SJCRH30 (cell line): Measurements from ENCODE around the gene SLC28A2. TPM values are rescaled to one million over a fixed set of nuclear protein-coding genes. Genes with fewer than 3 reads are reported as not detected.

Experiments
- DNase-seq, 2 experiments: peaks; one replicate each; pipeline ENCODE4 v3.0.0-alpha.2; 2015 to 2020
- H3K27ac ChIP-seq: fragments of 250-450 bp; sonication (Bioruptor Pico); 2 replicates; pipeline ENCODE4 v1.5.1; 2020; ENCODE audit warnings: mild to moderate bottlenecking, moderate library complexity
- H3K27me3 ChIP-seq: fragments of 250-450 bp; sonication (Bioruptor Pico); 2 replicates; pipeline ENCODE4 v1.5.1; 2020; ENCODE audit warnings: mild to moderate bottlenecking, moderate library complexity
- H3K36me3 ChIP-seq: fragments of 250-450 bp; sonication (Bioruptor Pico); 2 replicates; pipeline ENCODE4 v1.5.1; 2020; ENCODE audit warnings: mild to moderate bottlenecking, moderate library complexity
- H3K4me1 ChIP-seq: fragments of 250-450 bp; sonication (Bioruptor Pico); 2 replicates; pipeline ENCODE4 v1.5.1; 2020; ENCODE audit warnings: mild to moderate bottlenecking, moderate library complexity
- H3K4me3 ChIP-seq: fragments of 250-450 bp; sonication (Bioruptor Pico); 2 replicates; pipeline ENCODE4 v1.5.1; 2020; ENCODE audit warnings: mild to moderate bottlenecking, moderate library complexity
- H3K9me3 ChIP-seq: fragments of 250-450 bp; sonication (Bioruptor Pico); replicated peaks from 2 replicates; pipeline ENCODE4 v1.5.1; 2020; ENCODE audit warnings: mild to moderate bottlenecking, moderate library complexity
- total RNA-seq: library from RNA; depleted of rRNA; stranded (reverse); fragments of >200 nt; shearing (Covaris generic); gene quantifications from 2 replicates; pipeline ENCODE4 v1.2.3, GENCODE V29; 2014; rRNA removed

Gene SLC28A2, protein sequence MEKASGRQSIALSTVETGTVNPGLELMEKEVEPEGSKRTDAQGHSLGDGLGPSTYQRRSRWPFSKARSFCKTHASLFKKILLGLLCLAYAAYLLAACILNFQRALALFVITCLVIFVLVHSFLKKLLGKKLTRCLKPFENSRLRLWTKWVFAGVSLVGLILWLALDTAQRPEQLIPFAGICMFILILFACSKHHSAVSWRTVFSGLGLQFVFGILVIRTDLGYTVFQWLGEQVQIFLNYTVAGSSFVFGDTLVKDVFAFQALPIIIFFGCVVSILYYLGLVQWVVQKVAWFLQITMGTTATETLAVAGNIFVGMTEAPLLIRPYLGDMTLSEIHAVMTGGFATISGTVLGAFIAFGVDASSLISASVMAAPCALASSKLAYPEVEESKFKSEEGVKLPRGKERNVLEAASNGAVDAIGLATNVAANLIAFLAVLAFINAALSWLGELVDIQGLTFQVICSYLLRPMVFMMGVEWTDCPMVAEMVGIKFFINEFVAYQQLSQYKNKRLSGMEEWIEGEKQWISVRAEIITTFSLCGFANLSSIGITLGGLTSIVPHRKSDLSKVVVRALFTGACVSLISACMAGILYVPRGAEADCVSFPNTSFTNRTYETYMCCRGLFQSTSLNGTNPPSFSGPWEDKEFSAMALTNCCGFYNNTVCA
- total RNA-seq = not detected in 2 replicates

DNA sequence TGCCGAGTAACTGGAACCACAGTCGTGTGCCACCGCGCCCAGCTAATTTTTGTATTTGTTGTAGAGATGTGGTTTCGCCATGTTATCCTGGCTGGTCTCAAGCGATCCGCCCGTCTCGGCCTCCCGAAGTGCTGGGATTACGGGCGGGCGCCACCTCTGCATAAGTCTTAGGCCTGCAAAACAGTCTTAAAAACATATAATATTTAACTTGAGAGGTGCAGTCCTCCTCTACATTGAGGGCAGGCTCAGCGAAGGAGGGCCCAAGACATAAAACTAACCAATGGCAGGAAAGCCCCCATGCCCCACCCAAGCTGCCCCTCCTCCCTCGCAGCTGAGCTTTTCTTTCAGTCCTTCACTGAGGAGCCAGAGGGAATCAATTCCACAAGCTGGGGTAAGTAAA lies at the start of gene SLC28A2:
TSS of gene SLC28A2 (plus strand) at position 347 of the 400 bp plus-strand sequence. CDS start 982 bp downstream, outside the sequence.
- H3K27me3 ChIP-seq = no peaks in the 10 kb centered on the region
- no peak within 1 kb of the TSS for H3K4me3 ChIP-seq
- DNase-seq = no peak
- no peaks in the 10 kb centered on the region for H3K4me1 ChIP-seq
- no peaks in the 10 kb centered on the region; the same call in 1 of the 2 replicates for H3K9me3 ChIP-seq
- H3K36me3 ChIP-seq = no peaks in the 10 kb centered on the region
- H3K27ac ChIP-seq = no peak within 1 kb of the TSS

DNA sequence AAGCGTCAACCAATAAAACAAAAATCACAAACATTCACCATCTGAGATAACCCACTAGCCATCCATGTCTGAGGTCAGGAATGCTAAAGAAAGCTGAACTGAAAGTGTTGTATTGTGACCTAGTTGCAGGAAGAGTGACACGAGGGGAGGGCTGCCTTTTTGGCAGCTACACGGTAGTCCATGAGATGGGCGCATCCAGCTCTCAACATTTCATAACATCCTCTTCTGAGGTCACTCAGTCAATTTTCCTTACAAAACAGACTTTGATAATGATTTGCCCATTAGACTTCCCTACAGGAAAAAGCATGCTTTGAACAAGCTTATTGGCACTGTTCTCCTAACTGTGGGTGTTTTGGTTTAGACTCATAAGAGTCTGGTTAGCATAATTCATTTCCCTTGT lies 48.9 kb upstream of the SLC28A2 start:
- DNase-seq = no peak
- no peaks in the 10 kb centered on the region for H3K27me3 ChIP-seq
- no peaks in the 10 kb centered on the region for H3K9me3 ChIP-seq
- H3K4me3 ChIP-seq = no peak overlapping the region
- no peak overlapping the region for H3K27ac ChIP-seq
- peaks cover 11% of the 10 kb centered on the region for H3K4me1 ChIP-seq
- H3K36me3 ChIP-seq = no peaks in the 10 kb centered on the region

DNA sequence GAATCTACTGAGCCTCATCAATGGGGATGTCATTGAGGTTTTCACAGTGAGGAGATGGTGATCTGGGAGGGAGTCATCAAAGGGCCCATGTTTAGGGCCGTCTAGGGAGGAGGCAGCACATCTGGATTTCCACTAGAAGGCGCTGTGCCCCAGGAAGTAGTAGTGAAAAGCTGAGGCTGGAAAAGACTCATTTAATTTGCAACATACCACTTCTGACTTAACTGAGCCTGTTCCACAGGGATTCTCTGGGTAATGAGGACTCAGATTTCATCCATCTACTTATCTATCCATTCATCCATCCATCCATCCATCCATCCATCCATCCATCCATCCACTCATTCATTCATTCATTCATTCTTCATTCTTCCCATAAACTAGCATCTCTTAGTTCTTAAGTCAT lies 46.8 kb upstream of the SLC28A2 start:
- no peaks in the 10 kb centered on the region for H3K9me3 ChIP-seq
- H3K36me3 ChIP-seq = no peaks in the 10 kb centered on the region
- no peak overlapping the region for H3K27ac ChIP-seq
- peak; percentile 75 to 89 for DNase-seq
- peaks cover 11% of the 10 kb centered on the region for H3K4me1 ChIP-seq
- H3K4me3 ChIP-seq = no peak overlapping the region
- H3K27me3 ChIP-seq = no peaks in the 10 kb centered on the region

DNA sequence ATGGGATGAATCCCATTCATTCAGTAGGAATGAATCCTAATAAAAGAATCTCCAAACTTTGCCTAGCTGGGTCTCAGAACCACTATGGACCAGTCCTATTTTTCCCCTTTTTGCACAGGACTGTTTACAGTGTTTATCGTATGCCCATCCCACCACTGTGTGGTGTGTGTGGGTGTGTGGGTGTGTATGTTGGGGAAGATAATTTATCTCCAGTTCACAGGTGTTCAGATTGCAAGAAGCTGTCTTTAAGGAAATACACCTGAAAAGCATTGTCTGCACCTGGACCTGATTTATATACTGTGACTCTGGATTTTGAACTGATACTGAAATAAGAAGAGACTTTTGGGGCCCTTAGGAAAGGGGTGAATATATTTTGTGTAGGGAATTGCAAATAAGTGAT lies 39.5 kb upstream of the SLC28A2 start:
- Histone ChIP-seq H3K4me1 (no peaks in the 10 kb centered on the region), H3K27ac (no peak overlapping the region), H3K9me3 (no peaks in the 10 kb centered on the region; the same call in 1 of the 2 replicates), H3K4me3 (no peak overlapping the region), H3K36me3 (no peaks in the 10 kb centered on the region), H3K27me3 (no peaks in the 10 kb centered on the region)
- no peak for DNase-seq

DNA sequence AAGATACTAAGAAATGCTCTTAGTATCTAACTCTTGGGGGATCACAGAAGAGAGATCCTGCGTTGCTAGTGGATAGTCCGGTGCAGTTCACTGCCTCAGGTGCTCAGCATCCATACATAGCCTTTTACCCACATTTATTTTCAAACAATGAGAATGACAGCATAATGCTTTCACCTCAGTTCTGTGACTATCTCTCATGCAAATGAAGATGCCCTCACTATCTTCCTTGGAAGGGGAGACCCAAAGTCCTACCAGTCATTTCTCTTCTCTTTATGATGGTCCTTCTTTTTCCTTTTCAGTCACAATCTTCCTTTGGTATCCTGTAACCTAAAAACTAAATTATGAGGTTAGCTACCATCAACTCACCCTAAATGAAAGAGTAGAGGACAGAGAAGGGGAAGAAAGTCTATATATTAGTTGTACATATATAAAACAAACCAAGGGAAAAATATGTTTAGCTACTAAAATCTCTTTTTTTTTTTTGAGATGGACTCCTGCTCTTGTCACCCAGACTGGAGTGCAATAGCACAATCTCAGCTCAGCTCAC lies 30.9 kb upstream of the SLC28A2 start:
- no peak overlapping the region for H3K4me3 ChIP-seq
- H3K4me1 ChIP-seq = no peaks in the 10 kb centered on the region
- H3K9me3 ChIP-seq = no peaks in the 10 kb centered on the region
- no peaks in the 10 kb centered on the region for H3K36me3 ChIP-seq
- no peak overlapping the region for H3K27ac ChIP-seq
- H3K27me3 ChIP-seq = peaks cover 4% of the 10 kb centered on the region; the same call in 1 of the 2 replicates
- DNase-seq = no peak

DNA sequence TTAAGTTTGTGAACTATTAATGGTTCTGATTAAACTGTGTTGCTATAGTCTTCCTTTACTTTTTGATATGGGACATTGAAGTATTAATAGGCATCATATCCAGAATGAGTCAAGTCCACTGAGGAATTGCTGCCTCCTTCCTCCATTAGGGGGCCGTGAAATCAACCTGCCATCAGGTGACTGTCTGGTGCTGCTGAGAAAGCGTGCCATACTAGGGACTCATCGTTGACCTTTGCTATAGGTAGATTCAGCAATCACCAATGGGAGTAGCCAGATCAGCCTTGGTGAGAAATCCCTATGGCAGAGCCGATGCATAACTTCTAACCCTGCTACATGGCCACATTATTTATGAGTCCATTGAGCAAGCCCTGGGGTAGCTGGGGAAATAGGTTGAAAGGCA lies 30.1 kb upstream of the SLC28A2 start:
- H3K36me3 ChIP-seq = no peaks in the 10 kb centered on the region
- H3K4me3 ChIP-seq = no peak overlapping the region
- no peak overlapping the region for H3K27ac ChIP-seq
- no peaks in the 10 kb centered on the region for H3K4me1 ChIP-seq
- no peaks in the 10 kb centered on the region for H3K9me3 ChIP-seq
- peaks cover 4% of the 10 kb centered on the region; the same call in 1 of the 2 replicates for H3K27me3 ChIP-seq
- no peak for DNase-seq

DNA sequence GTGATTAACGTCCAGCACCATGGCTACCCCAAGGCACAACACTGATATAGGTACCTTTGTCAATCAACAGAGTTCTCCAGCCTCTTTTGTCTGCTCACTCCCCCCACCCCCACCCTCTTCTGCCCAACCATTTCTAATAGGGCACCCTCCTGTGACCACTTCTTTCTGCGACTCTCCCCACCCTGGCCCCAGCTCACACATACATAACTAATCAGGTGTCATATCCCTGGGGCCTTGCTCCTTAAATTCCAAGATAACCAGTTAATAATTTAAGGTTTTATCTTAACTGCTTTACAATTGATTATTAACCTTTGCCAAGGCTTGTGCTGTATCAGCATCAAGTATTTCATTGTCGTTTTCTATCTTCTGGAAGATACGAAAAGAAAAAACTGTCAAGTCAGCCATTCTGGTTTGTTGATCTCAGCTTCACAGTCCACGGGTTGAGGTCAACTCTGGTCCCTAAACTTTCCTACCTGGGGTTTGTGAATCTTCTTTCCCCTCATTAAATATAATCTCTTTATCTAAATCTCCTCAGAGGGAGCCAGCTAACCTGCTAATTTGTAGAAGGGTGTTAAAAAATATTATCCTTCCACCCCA lies 27.3 kb upstream of the SLC28A2 start:
- peaks cover 2% of the 10 kb centered on the region; the same call in 1 of the 2 replicates for H3K27me3 ChIP-seq
- H3K27ac ChIP-seq = no peak overlapping the region
- no peaks in the 10 kb centered on the region for H3K4me1 ChIP-seq
- H3K36me3 ChIP-seq = no peaks in the 10 kb centered on the region
- no peaks in the 10 kb centered on the region for H3K9me3 ChIP-seq
- DNase-seq = no peak
- H3K4me3 ChIP-seq = no peak overlapping the region

DNA sequence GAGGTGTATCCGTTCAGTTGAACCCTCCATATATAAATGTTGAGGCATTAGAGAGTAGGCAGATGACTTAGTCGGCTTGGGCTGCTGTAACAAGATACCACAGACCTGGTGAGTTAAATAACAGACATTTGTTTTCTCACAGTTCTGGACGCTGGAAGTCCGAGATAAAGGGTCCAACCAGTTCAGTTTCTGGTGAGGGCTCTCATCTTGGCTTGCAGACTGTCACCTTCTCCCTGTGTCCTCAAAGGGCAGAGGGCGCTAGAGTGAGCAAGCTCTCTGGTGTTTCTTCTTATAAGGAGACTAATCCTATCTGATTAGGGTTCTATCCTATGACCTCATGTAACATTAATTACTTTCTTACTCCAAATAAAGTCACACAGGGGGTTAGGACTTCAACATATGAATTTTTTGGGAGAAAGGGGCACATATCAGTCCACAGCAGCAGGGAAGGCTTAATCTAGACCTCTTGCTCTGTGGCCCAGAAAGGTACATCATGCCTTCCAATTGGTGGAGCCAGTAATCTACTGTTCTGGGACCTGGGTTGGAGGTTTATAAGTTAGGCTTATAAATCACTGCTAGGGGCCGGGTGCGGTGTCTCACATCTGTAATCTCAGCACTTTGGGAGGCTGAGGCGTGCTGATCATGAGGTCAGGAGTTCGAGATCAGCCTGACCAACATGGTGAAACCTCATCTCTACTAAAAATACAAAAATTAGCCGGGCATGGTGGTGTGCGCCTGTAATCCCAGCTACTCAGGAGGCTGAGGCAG lies 26.3 kb upstream of the SLC28A2 start:
- Histone ChIP-seq H3K9me3 (no peaks in the 10 kb centered on the region), H3K4me3 (no peak overlapping the region), H3K4me1 (no peaks in the 10 kb centered on the region), H3K36me3 (no peaks in the 10 kb centered on the region), H3K27me3 (no peaks in the 10 kb centered on the region; the same call in 1 of the 2 replicates), H3K27ac (no peak overlapping the region)
- DNase-seq = peak in 1 of 2 experiments; percentile 20

DNA sequence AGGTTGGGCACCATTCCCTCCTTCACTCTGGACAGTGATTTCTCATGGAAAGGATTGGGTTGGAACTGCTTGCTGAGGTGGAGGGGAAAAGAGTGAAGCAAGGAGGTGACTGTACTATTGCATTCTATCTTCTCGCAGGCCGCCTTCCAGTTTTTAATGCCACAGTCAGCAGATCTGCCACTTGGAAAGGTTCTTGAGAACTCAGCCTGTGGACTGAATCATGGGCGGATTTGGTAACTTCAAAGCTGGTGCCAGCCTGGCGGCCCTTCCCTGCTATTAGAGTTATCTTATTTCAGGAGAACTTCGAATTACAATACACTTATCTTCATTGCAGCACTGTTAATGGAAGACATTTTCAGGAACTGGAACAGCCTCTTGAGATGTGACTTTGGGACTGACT lies 23.1 kb upstream of the SLC28A2 start:
- no peaks in the 10 kb centered on the region for H3K9me3 ChIP-seq
- no peaks in the 10 kb centered on the region for H3K4me1 ChIP-seq
- no peaks in the 10 kb centered on the region for H3K27me3 ChIP-seq
- H3K4me3 ChIP-seq = no peak overlapping the region
- no peak overlapping the region for H3K27ac ChIP-seq
- DNase-seq = no peak
- no peaks in the 10 kb centered on the region for H3K36me3 ChIP-seq

DNA sequence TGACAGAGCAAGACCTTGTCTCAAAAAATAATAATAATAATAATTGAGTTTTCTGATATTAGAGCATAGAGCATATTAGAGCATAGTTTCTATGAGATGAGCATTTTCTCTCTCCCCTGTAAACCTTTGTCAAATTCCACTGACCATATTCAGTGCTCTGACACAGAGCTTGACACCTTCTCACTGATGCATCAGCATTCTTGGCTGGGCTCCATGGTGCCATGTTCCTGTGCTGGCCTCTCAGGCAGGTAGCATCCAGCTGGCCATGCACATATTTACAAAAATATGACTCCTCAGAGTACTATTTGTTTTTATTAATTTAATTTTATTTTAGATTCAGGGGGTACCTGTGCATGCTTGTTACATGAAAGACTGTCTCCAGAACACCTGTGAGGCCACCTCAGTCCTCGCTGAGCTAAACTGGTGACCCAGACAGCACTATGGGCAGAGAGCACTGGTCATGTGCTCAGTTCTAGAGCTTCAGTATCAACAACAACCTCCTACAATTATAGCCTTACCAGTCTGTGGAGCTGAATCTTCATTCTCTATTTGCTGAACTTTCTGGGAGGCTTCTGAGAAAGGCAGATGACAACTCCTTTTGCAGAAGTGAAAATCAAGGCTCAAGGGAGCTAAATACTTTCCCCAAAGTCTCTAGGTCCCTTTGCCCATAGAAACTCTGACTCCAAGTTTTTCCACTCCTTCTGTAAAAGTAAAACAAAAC lies 21.6 kb upstream of the SLC28A2 start:
- Histone ChIP-seq H3K4me3 (no peak overlapping the region), H3K4me1 (no peaks in the 10 kb centered on the region), H3K9me3 (no peaks in the 10 kb centered on the region), H3K27ac (no peak overlapping the region), H3K36me3 (no peaks in the 10 kb centered on the region), H3K27me3 (no peaks in the 10 kb centered on the region)
- DNase-seq = no peak

DNA sequence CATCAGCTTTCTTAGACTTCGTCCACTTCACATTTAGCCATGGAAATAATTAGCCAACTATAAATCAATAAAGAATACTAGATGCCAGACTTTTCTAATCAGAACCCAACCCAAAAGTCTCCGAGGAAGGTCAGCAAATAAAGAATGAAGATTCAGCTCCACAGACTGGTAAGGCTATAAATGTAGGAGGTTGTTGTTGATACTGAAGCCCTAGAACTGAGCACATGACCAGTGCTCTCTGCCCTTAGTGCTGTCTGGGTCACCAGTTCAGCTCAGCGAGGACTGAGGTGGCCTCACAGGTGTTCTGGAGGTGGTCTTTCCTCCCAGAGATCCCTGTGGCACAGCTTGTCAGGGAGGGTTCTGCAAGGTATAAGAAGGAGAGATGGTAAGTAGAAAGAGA lies 20.9 kb upstream of the SLC28A2 start:
- Histone ChIP-seq H3K9me3 (no peaks in the 10 kb centered on the region), H3K4me1 (no peaks in the 10 kb centered on the region), H3K4me3 (no peak overlapping the region), H3K27me3 (no peaks in the 10 kb centered on the region), H3K27ac (no peak overlapping the region), H3K36me3 (no peaks in the 10 kb centered on the region)
- no peak for DNase-seq

DNA sequence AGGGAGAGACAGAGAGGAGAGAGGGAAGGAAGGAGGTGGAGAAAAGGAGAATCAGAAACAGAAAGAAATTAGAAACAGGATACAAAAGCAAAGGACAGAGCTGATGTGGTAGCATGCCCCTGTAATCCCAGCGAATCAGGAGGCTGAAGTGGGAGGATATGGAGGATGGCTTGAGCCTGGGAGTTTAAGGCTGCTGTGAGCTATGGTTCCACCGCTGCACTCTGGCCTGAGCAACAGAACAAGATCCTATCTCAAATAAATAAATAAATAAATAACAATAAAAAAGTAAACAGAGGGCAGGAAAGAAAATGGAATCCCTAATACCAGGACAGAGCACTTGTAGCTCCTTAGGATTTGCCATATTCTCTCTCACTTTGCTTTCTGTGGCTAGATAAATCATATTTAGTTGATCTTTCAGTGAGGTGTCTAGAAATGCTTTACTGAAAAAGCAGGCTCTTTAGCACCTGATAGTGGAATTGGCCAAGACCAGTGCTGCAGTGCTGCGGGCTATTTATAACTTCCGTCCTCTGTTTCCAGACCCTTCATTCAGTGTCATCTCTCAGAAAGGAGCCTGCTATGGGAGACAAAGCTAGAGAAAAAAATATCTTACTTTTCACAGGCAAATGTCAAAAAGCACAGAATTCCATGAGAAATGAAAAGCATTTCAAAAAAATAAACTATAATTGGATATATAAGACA lies 20.0 kb upstream of the SLC28A2 start:
- Histone ChIP-seq H3K4me1 (no peaks in the 10 kb centered on the region), H3K27ac (no peak overlapping the region), H3K4me3 (no peak overlapping the region), H3K27me3 (no peaks in the 10 kb centered on the region), H3K36me3 (no peaks in the 10 kb centered on the region), H3K9me3 (no peaks in the 10 kb centered on the region)
- DNase-seq = no peak

DNA sequence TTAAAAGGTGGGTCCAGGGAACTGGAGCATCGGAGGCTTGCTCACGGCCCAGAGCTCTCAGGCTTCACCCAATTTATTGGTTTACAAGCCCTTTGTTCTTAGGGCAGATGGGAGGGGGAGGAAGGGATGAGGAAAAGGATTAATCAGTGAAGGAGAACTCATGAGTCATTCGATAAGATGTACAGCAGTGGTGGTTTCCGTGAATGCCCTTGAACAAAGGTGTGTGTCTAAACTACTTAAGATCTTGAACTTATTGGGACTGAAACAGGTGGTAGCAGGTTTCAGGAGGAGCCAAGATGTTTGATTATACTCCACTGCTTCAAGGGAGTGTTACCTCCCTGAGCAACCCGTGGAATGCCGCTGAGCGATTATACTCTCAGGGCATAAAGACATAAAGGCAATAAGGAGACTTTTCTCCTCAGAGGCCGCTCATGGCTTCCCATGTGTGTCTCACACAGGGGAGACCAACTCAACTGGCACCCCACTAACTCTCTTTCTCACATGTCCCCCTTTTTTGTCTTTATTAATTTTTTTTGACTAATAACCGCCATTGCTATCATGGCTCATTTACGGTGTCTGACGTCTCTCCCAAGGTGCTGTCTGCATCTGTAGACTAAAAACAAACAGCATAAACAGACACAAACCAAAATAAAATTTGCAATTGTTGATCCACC lies 17.3 kb upstream of the SLC28A2 start:
- Histone ChIP-seq H3K9me3 (no peaks in the 10 kb centered on the region), H3K36me3 (no peaks in the 10 kb centered on the region), H3K4me1 (no peaks in the 10 kb centered on the region), H3K4me3 (no peak overlapping the region), H3K27me3 (no peaks in the 10 kb centered on the region), H3K27ac (no peak overlapping the region)
- DNase-seq = no peak
